Choroid plexus epithelial cell (primary cell): ENCODE data around the gene PTK6.

Source experiments
- DNase-seq: peaks from one replicate; pipeline ENCODE4 v3.0.0-alpha.2; 2010; ENCODE audit warnings: low read depth
- H3K4me3 ChIP-seq: 2 replicates; pipeline ENCODE4 v1.5.1; 2011; ENCODE audit warnings: low read depth, mild to moderate bottlenecking, control low read depth, low read length, moderate library complexity
- TF ChIP-seq, protein P1 (sequence below): conservative IDR thresholded peaks from 2 replicates; pipeline ENCODE4 v1.5.1; 2011; ENCODE audit warnings: low read depth, mild to moderate bottlenecking, control low read depth, inconsistent platforms, low read length, moderate library complexity

The PTK6 gene

DNA sequence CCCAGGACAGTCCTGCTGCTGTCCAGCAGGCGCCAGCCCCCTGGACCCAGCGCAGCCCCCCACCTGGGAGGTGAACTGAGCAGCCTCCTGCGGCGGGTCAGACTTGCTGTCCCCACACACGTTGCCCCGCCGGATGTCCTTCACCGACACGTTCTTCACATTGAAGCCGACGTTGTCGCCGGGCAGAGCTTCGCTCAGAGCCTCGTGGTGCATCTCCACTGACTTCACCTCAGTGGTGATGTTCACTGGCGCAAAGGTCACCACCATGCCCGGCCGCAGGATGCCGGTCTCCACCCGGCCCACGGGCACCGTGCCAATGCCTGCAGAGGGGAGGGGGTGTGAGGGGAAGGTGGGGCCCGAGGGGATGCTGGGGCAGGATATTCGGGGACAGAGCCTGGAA, 46.8 kb downstream of the PTK6 start:
- no peak for DNase-seq
- TF ChIP-seq, protein P1, sequence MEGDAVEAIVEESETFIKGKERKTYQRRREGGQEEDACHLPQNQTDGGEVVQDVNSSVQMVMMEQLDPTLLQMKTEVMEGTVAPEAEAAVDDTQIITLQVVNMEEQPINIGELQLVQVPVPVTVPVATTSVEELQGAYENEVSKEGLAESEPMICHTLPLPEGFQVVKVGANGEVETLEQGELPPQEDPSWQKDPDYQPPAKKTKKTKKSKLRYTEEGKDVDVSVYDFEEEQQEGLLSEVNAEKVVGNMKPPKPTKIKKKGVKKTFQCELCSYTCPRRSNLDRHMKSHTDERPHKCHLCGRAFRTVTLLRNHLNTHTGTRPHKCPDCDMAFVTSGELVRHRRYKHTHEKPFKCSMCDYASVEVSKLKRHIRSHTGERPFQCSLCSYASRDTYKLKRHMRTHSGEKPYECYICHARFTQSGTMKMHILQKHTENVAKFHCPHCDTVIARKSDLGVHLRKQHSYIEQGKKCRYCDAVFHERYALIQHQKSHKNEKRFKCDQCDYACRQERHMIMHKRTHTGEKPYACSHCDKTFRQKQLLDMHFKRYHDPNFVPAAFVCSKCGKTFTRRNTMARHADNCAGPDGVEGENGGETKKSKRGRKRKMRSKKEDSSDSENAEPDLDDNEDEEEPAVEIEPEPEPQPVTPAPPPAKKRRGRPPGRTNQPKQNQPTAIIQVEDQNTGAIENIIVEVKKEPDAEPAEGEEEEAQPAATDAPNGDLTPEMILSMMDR = no peak
- H3K4me3 ChIP-seq = no peak overlapping the region

DNA sequence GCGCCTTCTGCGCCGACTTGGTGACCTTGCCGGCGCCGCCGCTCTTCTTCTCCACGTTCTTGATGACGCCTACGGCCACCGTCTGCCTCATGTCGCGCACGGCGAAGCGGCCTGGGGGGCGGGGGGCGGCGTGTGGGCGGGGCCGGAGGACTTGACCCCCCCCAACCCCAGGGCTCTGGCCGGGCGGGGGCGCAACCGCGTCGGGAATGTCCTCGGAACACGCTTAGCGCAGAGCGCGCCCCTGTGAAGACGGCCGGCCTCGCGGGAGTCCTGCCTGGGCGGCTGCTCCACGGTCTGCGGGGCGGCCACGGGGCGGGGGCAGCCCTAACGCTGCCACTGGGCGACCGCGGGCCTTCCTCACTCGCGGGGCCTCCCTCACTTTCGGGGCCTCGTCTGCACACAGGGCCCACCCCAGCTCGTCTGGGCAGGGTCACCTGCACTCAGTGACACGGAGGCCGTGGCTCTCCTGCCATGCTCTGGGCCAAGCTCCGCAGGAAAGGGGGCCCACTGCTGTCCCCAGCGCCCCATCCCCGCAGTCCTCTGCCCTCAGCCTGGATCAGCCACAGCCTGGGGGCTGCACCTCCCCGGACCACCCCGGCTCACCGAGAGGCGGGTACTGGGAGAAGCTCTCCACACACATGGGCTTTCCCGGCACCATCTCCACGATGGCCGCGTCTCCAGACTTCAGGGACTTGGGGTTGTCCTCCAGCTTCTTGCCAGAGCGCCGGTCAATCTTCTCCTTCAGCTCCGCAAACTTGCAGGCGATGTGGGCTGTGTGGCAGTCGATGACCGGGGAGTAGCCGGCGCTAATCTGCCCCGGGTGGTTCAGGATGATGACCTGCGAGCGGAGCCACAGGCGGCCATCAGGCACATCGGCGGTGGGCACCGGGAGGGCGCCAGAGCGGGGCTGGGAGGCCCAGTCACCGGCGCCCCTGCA, 48.6 kb downstream of the PTK6 start:
- DNase-seq = no peak
- TF ChIP-seq, protein P1 = no peak
- no peak overlapping the region for H3K4me3 ChIP-seq

DNA sequence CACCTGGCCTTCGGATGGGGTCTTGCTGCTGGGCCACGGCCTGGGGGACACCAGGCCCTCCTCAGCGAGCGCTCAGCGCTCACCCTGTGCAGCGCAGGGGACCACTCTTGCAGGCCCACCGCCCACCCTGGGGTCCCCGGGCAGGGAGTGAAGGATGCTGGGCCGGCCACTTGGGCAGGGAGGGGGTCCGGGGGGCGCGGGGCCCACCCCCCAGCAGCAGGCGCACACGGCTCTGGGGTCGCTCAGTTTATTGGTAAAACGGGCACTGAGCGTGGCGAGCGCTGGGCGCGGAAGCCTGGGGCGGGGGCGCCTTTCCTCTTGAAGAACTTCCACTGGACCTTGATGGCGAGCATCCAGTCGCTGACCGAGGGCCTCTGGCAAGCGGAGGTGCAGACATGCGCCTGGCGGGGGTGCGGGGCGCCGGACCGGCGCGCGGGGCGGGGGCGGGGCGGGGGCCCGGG, 49.4 kb downstream of the PTK6 start:
- TF ChIP-seq, protein P1 = no peak
- no peak for DNase-seq
- H3K4me3 ChIP-seq = no peak overlapping the region

DNA sequence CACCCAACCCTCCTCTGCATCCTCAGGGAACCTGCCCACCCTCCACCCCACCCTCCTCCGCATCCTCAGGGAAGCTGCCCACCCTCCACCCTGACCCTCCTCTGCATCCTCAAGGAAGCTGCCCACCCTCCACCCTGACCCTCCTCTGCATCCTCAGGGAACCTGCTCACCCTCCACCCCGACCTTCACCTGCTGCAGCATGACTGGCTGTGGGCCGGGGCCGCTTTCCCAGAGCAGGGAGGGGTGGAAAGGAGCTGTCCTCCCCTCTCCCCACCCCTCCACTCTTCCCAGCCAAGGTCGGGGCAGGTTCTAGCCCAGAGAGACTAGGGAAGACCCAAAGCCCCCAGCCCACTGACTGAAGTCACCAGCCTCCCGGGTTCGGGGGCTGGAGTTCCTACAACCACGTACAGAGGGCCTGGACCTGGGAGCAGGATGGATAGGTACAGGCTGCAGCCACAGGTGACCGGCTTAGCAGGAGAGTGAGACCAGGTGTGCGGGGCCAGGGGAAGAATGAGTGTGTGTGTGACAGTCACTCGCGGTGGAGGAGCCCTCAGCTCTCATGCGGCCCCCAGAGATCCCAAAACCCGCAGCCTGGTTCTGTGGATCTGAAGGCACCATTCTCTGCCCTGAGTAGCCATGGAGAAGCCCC, 49.9 kb downstream of the PTK6 start:
- no peak overlapping the region for H3K4me3 ChIP-seq
- DNase-seq = no peak
- TF ChIP-seq, protein P1 = no peak

DNA sequence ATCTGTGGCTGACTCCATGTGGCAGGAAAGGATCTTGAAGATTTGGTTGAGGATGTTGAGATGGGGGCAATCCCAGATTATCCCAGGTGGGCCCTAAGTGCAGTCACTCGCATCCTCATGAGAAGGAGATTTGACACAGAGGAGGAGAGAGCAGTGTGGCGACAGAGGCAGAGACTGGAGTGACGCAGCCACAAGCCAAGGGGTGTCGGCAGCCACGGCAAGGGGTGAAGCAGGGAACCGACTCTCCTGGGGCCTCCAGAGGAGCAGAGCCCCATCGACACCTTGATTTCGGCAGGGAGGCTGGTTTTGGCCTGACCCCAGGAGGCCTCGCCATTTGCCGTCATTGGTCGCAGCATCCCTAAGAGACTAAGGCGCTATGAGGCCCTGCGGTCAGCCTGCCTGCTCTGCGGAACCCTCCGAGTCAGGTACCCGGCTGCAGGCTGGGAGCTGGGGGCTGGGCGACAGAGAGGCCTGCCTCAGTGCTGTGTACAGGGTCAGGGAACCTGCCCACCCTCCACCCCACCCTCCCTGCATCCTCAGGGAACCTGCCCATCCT, 50.8 kb downstream of the PTK6 start:
- no peak for DNase-seq
- TF ChIP-seq, protein P1 = no peak
- H3K4me3 ChIP-seq = no peak overlapping the region

DNA sequence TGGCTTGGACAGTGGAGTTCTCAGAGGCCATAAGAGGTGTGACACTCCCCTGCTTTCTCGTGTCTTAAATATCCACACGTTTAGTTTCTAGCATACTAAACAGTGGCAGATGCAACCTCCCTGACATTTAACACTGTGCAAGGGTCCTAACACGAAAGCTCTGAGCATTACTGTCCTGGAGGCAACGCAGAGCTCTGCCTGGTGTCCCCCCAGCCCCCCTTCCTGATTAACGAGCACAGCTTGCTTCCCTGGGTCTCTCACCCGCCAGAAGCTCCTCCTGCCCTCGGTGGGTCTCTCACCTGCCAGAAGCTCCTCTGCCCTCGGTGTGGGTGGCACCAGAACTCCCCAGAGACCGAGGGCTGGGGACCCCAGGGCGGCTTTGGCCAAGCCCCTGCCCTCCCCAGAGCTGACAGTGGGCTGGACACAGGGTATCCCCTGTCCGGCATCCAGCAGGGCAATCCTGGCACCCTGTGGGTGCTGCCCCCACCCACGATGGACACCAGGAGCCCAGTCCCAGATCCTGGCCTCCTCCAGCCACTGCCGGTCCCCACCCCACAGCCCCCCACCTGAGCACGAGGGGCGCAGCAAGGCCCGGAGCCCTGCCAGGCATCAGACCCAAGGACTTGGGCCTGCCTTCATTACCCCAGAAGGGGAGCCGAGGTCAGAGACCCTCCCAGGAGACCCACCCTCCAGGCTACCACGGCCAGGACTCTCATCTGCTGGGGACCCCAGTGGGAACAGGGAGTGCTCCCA, 52.3 kb downstream of the PTK6 start:
- H3K4me3 ChIP-seq = no peak overlapping the region
- no peak for DNase-seq
- TF ChIP-seq, protein P1 = no peak
